NCI-H2081 treated with DMSO at 0.1 percent for 48 hours (cell line): Measurements from ENCODE around the gene PLCB1.
"Not testable (repeated sequence)": the region's sequence is repeated elsewhere in the genome, so short reads cannot be mapped to it uniquely, and the experiment has no call there.

Source experiments
- DNase-seq: peaks from one replicate; lab custom pipeline; 2025; lab: John Stamatoyannopoulos, UW

The PLCB1 gene

GRCh38 chr20:8131598-8132483, at the start of gene PLCB1:
Gene PLCB1, plus strand, starts transcription at chr20:8132266. Its CDS starts 386 bp downstream, at chr20:8132652.
- DNase-seq = peak; percentile 48

- no peak for DNase-seq
These were observed 49.1 kb upstream of the PLCB1 start for GRCh38 chr20:8082989-8083388.

GRCh38 chr20:8089668-8090067, 42.4 kb upstream of the PLCB1 start:
- DNase-seq = no peak

GRCh38 chr20:8094415-8094818, 37.6 kb upstream of the PLCB1 start:
- no peak for DNase-seq

DNA sequence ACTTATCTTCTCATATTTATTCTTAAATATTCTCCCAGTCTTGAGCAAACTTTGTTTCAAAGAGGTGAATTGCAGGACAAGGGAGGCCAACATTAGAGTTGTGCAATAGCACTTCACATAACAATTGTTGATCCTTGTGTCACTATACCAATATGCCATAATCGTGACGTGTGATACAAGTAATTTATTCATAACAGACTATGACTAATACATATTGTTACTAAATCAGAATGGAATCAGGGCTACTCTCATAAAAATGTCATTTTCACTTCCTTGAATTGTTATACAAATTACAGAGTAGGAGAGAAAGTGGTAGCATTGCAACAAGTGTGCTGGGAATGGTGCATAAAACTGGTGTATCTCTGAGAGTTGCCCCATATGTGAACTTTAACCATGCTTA, 37.2 kb upstream of the PLCB1 start:
- DNase-seq = no peak

GRCh38 chr20:8095648-8096572, 36.2 kb upstream of the PLCB1 start:
- no peak for DNase-seq

DNA sequence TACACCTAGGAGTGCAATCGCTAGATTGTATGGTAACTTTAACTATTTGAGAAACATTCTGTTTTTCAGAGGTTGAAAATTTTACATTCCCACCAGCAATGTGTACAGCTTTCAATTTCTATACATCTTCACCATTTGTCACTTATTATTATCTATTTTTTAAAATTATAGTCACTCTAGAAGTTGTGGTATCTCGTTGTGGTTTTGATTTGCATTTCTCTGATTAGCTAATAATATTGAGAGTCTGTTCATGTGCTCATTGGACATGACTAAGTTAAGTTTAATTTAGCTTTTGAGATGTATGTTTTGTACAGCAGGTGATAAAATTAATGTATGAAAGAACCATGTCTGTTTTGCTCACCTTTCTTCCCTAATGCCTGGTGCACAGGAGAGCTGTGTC, 34.8 kb upstream of the PLCB1 start:
- DNase-seq = no peak

DNA sequence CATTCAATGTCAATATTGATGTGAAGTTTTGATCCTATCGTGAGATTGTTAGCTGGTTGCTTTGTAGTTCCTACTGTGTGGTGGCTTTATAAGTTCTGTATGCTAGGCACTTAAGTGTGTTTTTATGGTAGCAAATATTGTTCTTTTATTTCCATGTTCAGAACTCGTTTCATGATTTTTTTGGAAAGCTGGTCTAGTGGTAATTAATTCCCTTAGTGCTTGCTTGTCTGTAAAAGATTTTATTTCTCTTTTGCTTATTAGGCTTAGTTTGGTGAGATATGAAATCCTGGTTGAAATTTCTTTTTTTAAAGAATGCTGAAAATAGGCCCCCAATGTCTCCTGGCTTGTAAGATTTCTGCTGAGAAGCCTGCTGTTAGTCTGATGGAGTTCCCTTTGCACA, 27.8 kb upstream of the PLCB1 start:
- no peak for DNase-seq

DNA sequence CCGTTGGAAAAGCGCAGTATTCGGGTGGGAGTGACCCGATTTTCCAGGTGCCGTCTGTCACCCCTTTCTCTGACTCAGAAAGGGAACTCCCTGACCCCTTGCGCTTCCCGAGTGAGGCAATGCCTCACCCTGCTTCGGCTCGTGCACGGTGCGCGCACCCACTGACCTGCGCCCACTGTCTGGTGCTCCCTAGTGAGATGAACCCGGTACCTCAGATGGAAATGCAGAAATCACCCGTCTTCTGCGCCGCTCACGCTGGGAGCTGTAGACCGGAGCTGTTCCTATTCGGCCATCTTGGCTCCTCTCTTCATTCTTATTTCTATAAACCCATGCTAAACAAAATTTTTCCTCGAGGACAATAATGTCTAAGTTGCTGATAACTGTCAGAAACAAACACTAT, 17.5 kb upstream of the PLCB1 start:
- DNase-seq = not testable (repeated sequence)

DNA sequence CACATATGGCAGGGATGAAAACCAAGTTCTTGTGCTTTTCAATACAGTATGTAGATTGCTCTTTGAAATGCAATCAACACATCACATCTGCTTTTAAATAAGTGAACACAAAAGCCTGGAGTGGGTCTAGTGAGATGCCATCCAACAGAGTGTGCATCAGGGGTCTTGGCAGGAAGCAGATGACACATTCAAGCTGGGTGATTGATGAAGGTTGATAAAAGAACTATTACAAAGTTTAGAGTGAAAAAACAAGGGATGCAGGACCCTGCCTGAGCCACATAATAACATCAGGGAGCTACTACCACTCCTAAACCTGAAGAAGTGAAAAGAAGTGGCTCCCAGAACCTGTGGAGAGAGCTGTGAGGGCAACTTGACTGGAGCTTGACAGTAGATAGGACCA, 16.6 kb upstream of the PLCB1 start:
- DNase-seq = no peak

DNA sequence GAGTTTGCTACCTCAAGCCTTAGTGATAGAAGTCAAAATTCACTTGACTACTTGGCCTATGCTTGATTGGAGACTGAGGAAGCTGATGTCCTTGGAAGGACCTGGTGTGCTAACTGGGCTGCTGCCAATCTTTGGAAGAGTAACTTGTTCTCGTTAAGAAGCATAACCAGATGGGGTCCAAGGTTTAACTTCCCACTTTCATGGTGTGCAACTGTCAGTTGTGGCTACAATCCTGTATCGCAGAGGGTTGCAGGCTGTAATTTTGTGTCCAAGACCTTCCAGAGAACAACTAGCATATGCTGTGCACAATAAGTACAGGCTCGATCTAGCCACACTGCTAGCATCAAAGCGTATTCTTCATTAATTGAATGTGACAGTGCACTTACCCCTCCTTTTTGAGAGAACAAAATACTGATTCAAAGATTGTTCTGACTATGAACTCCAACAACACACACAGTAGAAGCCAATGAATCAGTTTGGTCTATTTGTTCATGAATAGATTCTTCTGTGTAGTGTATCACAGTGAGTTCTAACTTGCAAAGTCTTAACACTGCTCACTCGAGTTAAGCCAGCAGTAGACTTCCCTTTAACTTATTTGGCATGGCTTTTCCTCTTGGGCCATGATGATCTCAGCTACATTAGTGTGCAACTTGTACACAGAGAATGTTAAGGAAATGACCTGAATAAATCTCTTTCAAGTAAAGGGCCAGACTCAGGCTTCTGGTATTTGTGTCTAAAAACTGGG, 15.8 kb upstream of the PLCB1 start:
- DNase-seq = no peak

- DNase-seq = no peak
These were observed 14.4 kb upstream of the PLCB1 start for GRCh38 chr20:8117636-8118035.

DNA sequence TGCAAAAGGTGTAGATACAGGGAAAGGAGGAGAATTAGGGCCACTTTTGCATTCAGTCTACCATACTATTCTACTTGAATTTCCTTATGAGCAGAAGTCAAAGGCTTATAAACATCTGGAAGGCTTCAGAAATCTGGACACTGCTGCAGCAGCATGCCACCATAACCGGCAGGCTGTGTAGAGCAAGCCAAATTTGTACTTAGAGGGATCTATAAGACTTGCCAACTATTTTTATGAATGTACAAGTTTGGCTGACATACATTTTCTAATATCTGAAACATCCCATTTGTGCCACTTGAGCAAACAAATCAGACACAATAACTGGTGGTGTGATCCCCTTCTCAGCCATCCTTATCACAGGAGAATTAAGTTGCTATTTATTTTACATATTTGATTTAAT, 14.0 kb upstream of the PLCB1 start:
- DNase-seq = no peak

GRCh38 chr20:8118760-8119159, 13.3 kb upstream of the PLCB1 start:
- DNase-seq = no peak

GRCh38 chr20:8121666-8122065, 10.4 kb upstream of the PLCB1 start:
- no peak for DNase-seq

GRCh38 chr20:8124639-8125038, 7.4 kb upstream of the PLCB1 start:
- no peak for DNase-seq

DNA sequence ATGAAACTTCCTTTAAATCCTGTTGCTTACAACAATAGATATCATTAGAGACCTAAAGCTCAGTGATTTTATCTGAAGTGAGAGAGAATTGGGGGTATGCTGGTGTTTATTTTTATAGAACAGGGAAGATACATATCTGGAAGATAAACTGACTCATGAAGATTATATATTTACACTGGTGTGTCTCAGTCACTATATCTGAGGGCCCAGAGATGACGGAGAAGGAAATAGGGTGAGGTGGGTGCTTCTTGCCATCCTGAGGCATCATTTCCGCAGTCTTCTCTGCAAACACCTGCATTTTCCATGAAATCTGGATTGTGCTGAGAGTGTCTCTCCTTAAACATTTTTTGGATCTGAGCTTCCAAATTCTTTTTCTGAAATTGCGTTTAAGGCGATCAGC, 5.9 kb upstream of the PLCB1 start:
- DNase-seq = no peak

DNA sequence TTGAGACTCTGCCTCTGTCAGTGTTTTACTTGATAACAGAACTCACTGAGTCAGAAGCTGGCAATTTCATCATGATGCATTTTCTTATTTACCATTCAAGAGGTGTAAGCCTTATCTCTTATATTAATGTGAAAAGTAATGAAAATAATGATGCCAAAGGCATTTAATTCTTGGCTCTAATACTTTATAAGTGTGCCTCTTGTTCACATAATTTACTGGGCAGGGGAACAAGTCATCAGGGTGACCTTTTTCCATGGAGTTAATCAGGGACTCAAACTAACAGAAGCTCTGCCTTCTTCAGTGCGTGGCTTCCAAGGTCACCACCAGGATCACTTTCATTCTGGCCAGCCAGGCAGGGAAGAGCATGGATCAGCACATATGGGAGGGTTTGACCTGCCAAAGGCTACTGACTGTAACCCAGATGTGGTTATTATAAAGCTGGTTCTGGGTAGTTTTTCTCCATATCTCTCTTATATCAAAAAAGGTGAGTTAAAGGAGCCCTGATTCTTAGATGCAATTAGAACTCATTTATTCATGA, 5.2 kb upstream of the PLCB1 start:
- DNase-seq = no peak

DNA sequence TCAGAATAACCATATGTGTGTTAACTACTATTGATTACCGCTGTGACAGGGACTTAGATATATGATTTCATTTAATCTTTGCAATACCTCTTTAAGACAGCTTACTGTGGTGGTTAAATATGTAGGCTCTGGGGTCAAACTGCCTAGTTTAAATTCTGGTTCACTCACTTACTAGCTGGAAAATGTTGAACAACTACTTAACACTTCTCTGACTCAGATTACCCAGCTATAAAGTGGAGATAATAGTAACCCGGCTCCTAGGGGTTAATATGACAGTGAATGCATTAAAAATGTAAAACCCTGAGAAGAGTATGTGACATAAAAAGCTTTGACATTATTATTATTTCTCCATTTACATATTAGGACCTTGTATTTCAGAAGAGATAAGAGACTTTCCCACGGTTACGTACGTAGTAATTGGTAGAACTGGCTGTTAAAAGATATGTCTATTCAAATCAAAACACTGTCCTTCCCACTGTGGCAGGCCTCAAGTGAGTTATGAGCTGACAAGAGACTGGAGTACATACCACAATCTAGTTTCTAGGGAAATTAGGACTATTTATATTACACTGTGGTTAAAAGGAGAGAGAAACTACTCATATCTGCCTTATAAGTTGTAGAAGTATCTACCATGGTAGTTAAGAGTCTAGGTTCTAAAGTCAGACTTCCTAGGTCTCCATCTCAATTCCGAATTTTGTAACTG, 4.4 kb upstream of the PLCB1 start:
- no peak for DNase-seq

DNA sequence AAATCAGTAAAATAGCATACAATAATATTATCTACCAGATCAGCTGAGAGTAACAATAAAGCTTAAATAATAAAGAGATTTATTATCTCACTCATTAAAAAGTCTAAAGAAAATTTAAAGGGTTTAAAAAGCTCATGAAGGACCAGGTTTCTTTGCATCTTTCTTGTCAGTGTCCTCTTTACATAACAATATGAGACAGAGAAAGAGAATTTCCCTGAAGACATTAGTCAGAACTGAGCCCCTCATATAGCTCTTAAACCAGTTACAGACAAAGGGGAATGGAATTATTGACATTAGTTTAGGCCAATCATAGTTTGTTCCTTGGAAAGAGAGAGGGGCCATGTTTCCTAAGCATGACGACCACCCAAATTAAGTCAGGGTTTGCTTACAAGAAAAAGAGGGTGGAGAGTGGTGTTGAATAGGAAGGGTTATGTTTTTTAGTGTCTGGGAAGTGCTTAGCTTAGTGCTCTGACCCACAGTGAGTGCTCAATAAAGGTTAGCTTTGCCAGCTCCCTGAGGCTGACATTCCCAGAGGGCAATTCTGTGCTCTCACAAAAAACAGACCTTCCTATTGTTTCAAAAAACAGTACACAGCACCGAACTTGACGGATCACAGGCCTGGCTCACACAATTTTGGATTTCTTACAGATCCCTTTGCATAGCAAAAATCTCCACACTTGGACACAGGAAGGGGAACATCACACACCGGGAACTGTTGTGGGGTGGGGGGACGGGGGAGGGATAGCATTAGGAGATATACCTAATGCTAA, 3.6 kb upstream of the PLCB1 start:
- no peak for DNase-seq
